HepG2 (cell line): ENCODE measurements around the gene RAB1B. TPM values are rescaled to one million over a fixed set of nuclear protein-coding genes. Genes with fewer than 3 reads are reported as not detected.

ENCODE experiments used
- ATF1 ChIP-seq: IDR thresholded peaks from 2 replicates; pipeline ENCODE4 v1.6.1; 2016; ENCODE audit warnings: mild to moderate bottlenecking, control low read depth
- ATF7-NPFF ChIP-seq: sonication (generic); formaldehyde crosslinking; IDR thresholded peaks from 2 replicates; pipeline ENCODE4 v1.8.1; 2023; ENCODE audit warnings: mild to moderate bottlenecking, low read depth, missing genetic modification reagents, moderate library complexity
- FIP1L1 ChIP-seq: fragments of 200-400 bp; formaldehyde crosslinking; IDR thresholded peaks from 2 replicates; pipeline ENCODE4 v1.6.1; 2018; ENCODE audit warnings: low read depth, mild to moderate bottlenecking, low read length, moderate library complexity, borderline replicate concordance; ENCODE audit not compliant: insufficient read depth
- FOXJ3 ChIP-seq: sonication (generic); formaldehyde crosslinking; IDR thresholded peaks from 2 replicates; pipeline ENCODE4 v1.4.0; 2020; ENCODE audit warnings: missing genetic modification reagents, mild to moderate bottlenecking, borderline replicate concordance
- IKZF1 ChIP-seq: fragments of 450-650 bp; IDR thresholded peaks from 2 replicates; pipeline ENCODE4 v1.7.1; 2016
- MTF2 ChIP-seq: sonication (generic); formaldehyde crosslinking; IDR thresholded peaks from 2 replicates; pipeline ENCODE4 v1.5.0; 2020; ENCODE audit warnings: missing genetic modification reagents, borderline replicate concordance
- NFATC3 ChIP-seq: sonication (generic); formaldehyde crosslinking; IDR thresholded peaks from 2 replicates; pipeline ENCODE4 v1.5.1; 2020; ENCODE audit warnings: mild to moderate bottlenecking, missing genetic modification reagents
- PRMT3 ChIP-seq: sonication (generic); formaldehyde crosslinking; IDR thresholded peaks from 2 replicates; pipeline ENCODE4 v1.8.1; 2022; ENCODE audit warnings: low read depth, mild to moderate bottlenecking, moderate library complexity, missing genetic modification reagents, borderline replicate concordance
- ZNF383 ChIP-seq: sonication (generic); formaldehyde crosslinking; IDR thresholded peaks from 2 replicates; pipeline ENCODE4 v1.4.0; 2020; ENCODE audit warnings: missing genetic modification reagents, mild to moderate bottlenecking, borderline replicate concordance
- ZNF543 ChIP-seq: sonication (generic); formaldehyde crosslinking; IDR thresholded peaks from 2 replicates; pipeline ENCODE4 v1.4.0; 2020; ENCODE audit warnings: mild to moderate bottlenecking, missing genetic modification reagents
- ZSCAN21 ChIP-seq: sonication (generic); formaldehyde crosslinking; IDR thresholded peaks from 2 replicates; pipeline ENCODE4 v1.8.0; 2022; ENCODE audit warnings: mild to moderate bottlenecking, missing genetic modification reagents, moderate library complexity, borderline replicate concordance
- polyA plus RNA-seq, 8 experiments: library from polyadenylated mRNA; depleted of rRNA in 3 of 8; stranded (reverse) in 7 of 8; unstranded in 1 of 8; fragments of >200 nt; fragmentation: Illumina TruSeq in 4 of 8; extraction: Trizol in 4 of 8; gene quantifications; 2 replicates each; pipeline versions ENCODE4 v1.2.1 to v1.2.3, GENCODE V29; 2011 to 2016; ENCODE audit warnings: low read depth in 4 of 8, missing spikeins in 1 of 8, mixed read lengths in 1 of 8; ENCODE audit not compliant: insufficient read depth in 1 of 8
- total RNA-seq, 5 experiments: library from RNA; depleted of rRNA; stranded (reverse); fragments of >200 nt; fragmentation: Illumina TruSeq; extraction: Trizol; gene quantifications; 2 replicates each; pipeline ENCODE4 v1.2.3, GENCODE V29; 2016; ENCODE audit warnings: low read depth in 1 of 5
- TF ChIP-seq, protein P1 (sequence below): sonication (generic); formaldehyde crosslinking; IDR thresholded peaks from 2 replicates; pipeline ENCODE4 v1.4.0; 2020; ENCODE audit warnings: low read depth, missing genetic modification reagents
- TF ChIP-seq, protein P2 (sequence below): sonication (generic); formaldehyde crosslinking; IDR thresholded peaks from 2 replicates; pipeline ENCODE4 v1.8.0; 2022; ENCODE audit warnings: missing genetic modification reagents, low read depth, mild to moderate bottlenecking, borderline replicate concordance
- TF ChIP-seq, protein P3 (sequence below): IDR thresholded peaks from 2 replicates; pipeline ENCODE4 v1.6.1; 2016; ENCODE audit warnings: missing biosample characterization, missing genetic modification reagents, low read depth
- TF ChIP-seq, protein P4 (sequence below): sonication (generic); formaldehyde crosslinking; IDR thresholded peaks from 2 replicates; pipeline ENCODE4 v1.8.1; 2023; ENCODE audit warnings: mild to moderate bottlenecking, missing genetic modification reagents, borderline replicate concordance
- TF ChIP-seq, protein P5 (sequence below): IDR thresholded peaks from 2 replicates; pipeline ENCODE4 v1.6.1; 2016; ENCODE audit warnings: missing genetic modification reagents, missing compliant biosample characterization
- TF ChIP-seq, protein P6 (sequence below): sonication (generic); formaldehyde crosslinking; IDR thresholded peaks from 2 replicates; pipeline ENCODE4 v1.4.0; 2020; ENCODE audit warnings: mild to moderate bottlenecking, low read depth, missing genetic modification reagents
- TF ChIP-seq, protein P7 (sequence below): sonication (generic); formaldehyde crosslinking; IDR thresholded peaks from 2 replicates; pipeline ENCODE4 v1.4.0; 2020; ENCODE audit warnings: missing genetic modification reagents

Gene RAB1B
- total and polyA plus RNA-seq, 2 of the 13 experiments (the other 11 are each of a cell fraction or from before 2014, with no cell fraction given), result 77.9 to 87.9 TPM

DNA sequence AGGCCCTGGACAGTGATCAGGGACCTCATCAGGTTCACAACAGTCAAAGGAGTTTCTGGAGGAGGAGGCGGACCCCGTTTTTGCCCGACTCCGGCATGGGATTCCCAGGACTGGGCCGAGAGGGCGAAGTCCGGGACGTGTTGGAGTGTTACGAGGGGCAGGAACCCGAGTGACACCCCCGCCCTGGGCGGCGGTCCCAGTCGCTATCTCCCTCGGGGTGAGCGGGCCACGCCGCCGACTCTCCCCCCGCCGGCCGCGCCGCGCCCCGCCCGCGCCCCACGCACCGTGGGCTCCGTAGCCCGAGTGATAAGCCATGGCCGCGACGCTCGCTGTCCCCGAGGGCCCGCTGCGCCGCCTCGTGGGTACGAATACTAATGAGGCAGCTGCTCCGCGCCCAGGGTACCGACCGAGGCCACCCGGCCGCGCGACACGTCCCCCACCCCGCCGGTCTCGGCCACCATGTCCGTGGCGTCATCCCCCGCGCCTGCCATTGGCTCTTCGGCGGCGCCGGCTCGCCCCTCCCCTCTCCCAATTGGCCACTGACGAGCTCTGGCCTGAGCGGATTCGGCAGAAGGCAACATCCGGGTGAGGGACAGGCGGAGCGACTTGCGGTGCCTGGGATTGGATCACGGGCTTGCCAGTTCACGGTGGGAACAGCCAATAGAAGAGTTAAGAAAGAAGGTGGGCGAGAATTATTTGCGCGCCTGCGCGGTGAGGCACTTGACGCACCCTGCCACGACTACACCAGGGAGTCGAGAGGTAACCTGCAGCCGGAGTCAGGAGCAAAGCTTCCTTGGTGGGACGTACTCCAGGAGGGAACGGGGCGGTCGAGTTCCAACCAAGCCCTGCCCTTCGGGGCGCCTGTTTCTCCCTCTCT is 20.5 kb downstream of the RAB1B start, which contains the start of gene YIF1A (continued):
- TF ChIP-seq, protein P1, sequence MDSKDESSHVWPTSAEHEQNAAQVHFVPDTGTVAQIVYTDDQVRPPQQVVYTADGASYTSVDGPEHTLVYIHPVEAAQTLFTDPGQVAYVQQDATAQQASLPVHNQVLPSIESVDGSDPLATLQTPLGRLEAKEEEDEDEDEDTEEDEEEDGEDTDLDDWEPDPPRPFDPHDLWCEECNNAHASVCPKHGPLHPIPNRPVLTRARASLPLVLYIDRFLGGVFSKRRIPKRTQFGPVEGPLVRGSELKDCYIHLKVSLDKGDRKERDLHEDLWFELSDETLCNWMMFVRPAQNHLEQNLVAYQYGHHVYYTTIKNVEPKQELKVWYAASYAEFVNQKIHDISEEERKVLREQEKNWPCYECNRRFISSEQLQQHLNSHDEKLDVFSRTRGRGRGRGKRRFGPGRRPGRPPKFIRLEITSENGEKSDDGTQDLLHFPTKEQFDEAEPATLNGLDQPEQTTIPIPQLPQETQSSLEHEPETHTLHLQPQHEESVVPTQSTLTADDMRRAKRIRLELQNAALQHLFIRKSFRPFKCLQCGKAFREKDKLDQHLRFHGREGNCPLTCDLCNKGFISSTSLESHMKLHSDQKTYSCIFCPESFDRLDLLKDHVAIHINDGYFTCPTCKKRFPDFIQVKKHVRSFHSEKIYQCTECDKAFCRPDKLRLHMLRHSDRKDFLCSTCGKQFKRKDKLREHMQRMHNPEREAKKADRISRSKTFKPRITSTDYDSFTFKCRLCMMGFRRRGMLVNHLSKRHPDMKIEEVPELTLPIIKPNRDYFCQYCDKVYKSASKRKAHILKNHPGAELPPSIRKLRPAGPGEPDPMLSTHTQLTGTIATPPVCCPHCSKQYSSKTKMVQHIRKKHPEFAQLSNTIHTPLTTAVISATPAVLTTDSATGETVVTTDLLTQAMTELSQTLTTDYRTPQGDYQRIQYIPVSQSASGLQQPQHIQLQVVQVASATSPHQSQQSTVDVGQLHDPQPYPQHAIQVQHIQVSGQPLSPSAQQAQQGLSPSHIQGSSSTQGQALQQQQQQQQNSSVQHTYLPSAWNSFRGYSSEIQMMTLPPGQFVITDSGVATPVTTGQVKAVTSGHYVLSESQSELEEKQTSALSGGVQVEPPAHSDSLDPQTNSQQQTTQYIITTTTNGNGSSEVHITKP (CRISPR knock-in tag), result peak; percentile 8; the same call in 1 of the 2 replicates
- TF ChIP-seq NFATC3 (CRISPR knock-in tag) (no peak; the same call in 1 of the 2 replicates), FOXJ3 (CRISPR knock-in tag) (peak; percentile 50; the same call in 1 of the 2 replicates), ATF7-NPFF (CRISPR knock-in tag) (peak; percentile 68; the same call in 1 of the 2 replicates), ZNF543 (CRISPR knock-in tag) (no peak; the same call in 1 of the 2 replicates), PRMT3 (CRISPR knock-in tag) (no peak), ATF1 (peak; percentile 75; the same call in 1 of the 2 replicates), FIP1L1 (no peak), ZSCAN21 (CRISPR knock-in tag) (peak; percentile 60; the same call in 1 of the 2 replicates), MTF2 (CRISPR knock-in tag) (no peak), IKZF1 (no peak), ZNF383 (CRISPR knock-in tag) (no peak)
- TF ChIP-seq, protein P2, sequence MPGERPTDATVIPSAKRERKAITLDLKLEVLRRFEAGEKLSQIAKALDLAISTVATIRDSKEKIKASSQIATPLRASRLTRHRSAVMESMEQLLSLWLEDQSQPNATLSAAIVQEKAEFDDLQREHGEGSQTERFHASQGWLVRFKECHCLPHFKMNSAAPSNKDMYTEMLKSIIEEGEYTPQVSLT (CRISPR knock-in tag), result no peak
- TF ChIP-seq, protein P3, sequence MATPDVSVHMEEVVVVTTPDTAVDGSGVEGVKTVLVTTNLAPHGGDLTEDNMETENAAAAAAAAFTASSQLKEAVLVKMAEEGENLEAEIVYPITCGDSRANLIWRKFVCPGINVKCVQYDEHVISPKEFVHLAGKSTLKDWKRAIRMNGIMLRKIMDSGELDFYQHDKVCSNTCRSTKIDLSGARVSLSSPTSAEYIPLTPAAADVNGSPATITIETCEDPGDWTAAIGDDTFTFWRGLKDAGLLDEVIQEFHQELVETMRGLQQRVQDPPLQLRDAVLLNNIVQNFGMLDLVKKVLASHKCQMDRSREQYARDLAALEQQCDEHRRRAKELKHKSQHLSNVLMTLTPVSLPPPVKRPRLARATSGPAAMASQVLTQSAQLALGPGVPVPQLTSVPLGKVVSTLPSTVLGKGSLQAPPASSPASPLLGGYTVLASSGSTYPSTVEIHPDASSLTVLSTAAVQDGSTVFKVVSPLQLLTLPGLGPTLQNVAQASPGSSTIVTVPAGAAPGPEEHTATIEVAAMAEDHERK (CRISPR knock-in tag), result peak; percentile 50; the same call in 1 of the 2 replicates
- TF ChIP-seq, protein P4, sequence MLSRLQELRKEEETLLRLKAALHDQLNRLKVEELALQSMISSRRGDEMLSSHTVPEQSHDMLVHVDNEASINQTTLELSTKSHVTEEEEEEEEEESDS (CRISPR knock-in tag), result no peak; the same call in 1 of the 2 replicates
- TF ChIP-seq, protein P5, sequence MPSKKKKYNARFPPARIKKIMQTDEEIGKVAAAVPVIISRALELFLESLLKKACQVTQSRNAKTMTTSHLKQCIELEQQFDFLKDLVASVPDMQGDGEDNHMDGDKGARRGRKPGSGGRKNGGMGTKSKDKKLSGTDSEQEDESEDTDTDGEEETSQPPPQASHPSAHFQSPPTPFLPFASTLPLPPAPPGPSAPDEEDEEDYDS (CRISPR knock-in tag), result peak; percentile 89
- TF ChIP-seq, protein P6, sequence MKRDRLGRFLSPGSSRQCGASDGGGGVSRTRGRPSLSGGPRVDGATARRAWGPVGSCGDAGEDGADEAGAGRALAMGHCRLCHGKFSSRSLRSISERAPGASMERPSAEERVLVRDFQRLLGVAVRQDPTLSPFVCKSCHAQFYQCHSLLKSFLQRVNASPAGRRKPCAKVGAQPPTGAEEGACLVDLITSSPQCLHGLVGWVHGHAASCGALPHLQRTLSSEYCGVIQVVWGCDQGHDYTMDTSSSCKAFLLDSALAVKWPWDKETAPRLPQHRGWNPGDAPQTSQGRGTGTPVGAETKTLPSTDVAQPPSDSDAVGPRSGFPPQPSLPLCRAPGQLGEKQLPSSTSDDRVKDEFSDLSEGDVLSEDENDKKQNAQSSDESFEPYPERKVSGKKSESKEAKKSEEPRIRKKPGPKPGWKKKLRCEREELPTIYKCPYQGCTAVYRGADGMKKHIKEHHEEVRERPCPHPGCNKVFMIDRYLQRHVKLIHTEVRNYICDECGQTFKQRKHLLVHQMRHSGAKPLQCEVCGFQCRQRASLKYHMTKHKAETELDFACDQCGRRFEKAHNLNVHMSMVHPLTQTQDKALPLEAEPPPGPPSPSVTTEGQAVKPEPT, result 0 out of 2 replicates have a peak, but pooled peaks have one; percentile 55
- TF ChIP-seq, protein P7, sequence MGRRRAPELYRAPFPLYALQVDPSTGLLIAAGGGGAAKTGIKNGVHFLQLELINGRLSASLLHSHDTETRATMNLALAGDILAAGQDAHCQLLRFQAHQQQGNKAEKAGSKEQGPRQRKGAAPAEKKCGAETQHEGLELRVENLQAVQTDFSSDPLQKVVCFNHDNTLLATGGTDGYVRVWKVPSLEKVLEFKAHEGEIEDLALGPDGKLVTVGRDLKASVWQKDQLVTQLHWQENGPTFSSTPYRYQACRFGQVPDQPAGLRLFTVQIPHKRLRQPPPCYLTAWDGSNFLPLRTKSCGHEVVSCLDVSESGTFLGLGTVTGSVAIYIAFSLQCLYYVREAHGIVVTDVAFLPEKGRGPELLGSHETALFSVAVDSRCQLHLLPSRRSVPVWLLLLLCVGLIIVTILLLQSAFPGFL, result no peak
